GM18909 (cell line): Measurements from ENCODE around the gene PLEKHG4.

Source experiments
- ATAC-seq: cut with Tn5 transposase; IDR thresholded peaks from one replicate; pipeline ENCODE4 v1.9.1; 2021; ENCODE audit warnings: mild to moderate bottlenecking; ENCODE audit not compliant: unreplicated experiment, poor library complexity

Gene PLEKHG4

GRCh38 chr16:67260426-67261063 is 18.8 kb upstream of the PLEKHG4 start:
- ATAC-seq, result no peak

DNA sequence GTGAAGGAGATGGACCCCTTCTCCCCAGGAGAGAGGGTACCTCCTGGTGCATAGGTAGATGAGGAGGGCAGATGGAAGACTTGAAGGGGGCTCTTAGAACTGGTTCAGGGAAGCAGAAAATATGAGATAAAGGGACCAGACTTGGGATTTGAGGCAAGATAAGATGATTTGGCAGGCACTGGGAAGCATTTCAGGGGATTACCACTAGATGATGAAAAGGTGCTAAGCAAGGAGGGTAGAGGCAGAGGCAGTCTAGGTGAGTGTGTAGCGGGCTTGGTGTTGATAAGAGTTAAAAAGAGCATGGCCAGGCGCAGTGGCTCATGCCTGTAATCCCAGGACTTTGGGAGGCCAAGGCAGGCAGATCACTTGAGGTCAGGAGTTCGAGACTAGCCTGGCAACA is 16.1 kb upstream of the PLEKHG4 start:
- no peak for ATAC-seq

DNA sequence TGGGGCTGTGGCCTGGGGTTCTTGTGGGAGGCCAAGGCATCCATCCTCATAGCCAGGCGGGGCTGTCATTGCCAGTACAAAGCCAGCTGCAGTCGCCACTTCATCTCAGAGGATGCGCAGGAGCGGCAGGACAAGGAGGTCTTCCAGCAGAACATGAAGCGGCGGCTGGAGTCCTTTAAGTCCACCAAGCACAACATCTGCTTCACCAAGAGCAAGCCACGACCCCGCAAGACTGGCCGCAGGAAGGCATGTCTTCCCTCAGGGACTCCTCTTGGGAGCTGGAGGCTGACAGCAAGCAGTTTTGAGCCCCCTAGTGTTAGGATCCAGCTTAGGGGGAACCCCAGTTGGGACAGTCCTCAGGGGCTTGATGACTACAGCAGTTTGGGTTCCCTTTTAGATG is 15.1 kb upstream of the PLEKHG4 start:
- no peak for ATAC-seq

- ATAC-seq, result no peak
Observed at GRCh38 chr16:67264866-67265265, 14.5 kb upstream of the PLEKHG4 start.

- no peak for ATAC-seq
Observed at GRCh38 chr16:67265834-67266233, 13.5 kb upstream of the PLEKHG4 start.

GRCh38 chr16:67268136-67268579 is 11.2 kb upstream of the PLEKHG4 start:
- no peak for ATAC-seq

DNA sequence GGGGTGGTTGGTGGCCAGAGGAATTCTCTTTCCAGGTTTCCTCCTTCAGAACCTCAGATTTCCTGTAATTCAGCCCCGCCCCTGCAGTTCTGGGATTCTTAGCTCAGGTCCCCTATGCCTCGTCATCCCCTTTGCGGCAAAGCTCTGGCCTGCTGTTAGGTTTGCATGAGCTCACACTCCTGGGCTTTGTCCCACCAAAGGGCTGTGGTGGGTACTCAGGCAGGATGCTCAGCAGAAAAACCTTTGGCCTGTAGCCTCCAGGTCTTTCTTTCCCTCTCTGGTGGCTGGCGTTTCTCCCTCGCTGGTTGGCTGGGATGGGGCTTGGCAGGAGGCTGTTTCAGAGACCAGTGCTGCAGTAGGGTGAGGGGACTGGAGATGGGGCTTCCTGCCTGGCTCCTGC is 9.6 kb upstream of the PLEKHG4 start:
- no peak for ATAC-seq

DNA sequence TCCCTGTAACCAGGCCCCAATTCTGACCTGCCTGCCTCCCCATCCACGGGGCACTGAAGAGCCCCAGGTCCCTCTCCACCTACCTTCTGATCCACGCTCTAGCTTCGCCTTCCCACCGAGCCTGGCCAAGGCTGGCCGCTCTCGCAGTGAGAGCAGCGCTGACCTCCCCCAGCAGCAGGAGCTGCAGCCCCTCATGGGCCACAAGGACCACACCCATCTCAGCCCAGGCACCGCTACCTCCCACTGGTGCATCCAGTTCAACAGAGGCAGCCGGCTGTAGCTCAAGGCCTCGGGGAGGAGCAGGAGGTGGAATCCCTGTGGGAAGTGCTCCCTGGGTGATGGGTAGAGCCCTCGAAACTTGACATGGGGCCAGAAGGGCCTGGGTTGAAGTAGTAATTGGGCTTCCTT is 8.4 kb upstream of the PLEKHG4 start:
- no peak for ATAC-seq

GRCh38 chr16:67271446-67271845 is 7.9 kb upstream of the PLEKHG4 start:
- no peak for ATAC-seq

- no peak for ATAC-seq
Observed at GRCh38 chr16:67275321-67275720, 4.0 kb upstream of the PLEKHG4 start.

DNA sequence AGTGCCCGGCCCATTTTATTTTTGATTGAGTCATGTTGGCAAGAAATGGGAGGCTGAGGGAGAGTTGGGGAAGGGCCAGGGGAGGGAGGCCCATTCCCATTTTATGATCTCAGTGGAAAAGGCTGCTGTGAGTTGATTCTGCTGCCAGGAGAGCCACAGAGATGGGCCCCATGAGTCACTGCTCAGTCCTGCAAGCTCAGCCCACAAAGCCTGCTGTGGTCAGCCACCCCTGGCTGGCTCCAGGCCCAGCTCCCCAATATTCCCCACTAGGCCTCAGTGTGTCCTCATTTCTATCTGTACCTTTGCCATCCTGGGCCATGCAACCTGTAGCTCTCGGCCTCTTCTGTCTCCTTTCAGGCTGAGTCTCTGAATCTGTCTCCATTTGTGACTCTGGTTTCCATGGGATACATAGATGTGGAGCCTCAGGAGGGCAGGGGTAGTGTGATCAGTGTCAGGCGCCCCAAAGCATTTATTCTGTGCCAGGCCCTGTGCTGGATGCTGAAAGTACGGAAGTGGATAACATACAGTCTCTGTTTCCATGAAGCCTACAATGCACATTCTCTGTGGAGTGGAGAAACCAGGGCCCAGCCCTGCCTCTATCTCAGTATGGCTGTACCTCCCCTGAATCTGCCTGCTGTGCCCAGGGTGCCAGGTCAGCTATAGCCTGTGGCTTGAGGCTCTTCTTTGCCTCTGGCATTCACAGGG is 1.9 kb upstream of the PLEKHG4 start:
- ATAC-seq, result no peak

- ATAC-seq, result no peak
Observed at GRCh38 chr16:67277999-67278772, 1.1 kb upstream of the PLEKHG4 start.

GRCh38 chr16:67278773-67279295 is 498 bp upstream of the PLEKHG4 start:
- ATAC-seq, result peak; percentile 43

GRCh38 chr16:67280090-67281015 is 1.0 kb downstream of the PLEKHG4 start:
- no peak for ATAC-seq

- ATAC-seq, result no peak
Observed at GRCh38 chr16:67281536-67282446, 2.5 kb downstream of the PLEKHG4 start.

GRCh38 chr16:67282447-67282805 is 3.1 kb downstream of the PLEKHG4 start:
- ATAC-seq, result no peak

DNA sequence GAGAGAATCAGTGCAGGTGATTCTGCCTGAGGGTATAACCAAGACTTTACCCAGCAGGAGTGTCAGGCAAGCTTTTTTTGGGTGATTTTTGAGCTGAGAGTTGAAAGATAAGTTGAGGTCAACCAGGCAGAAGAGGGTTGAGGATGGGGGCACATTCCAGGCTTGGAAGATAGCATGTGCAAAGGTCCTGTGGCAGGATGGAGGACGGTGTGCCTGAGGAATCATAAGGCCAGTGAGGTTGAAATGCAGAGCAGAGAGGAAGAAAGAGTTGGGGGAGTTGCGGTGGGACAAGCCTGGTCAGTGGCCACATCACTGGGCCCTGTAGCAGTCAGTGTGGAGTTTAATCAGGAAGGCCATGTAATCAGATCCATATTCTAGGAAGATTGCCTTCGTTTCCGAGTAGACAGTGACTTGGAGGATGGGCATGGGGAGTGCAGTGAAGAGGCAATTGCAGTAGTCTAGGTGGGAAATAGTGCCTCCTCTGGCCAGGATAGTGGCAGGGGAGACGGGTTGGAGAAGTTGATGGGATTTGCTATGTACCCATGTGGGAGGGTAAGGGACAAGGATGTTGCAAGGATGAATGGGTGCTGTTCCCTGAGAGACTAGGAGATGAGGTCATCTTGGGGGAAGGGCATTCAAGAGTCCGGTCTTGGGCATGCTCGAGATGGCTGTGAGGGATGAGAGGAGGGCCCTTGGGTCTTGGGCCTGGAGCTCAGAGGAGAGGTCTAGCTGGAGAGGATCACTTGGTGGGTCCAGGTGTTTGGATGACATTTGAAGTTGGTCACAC is 3.9 kb downstream of the PLEKHG4 start:
- ATAC-seq, result no peak

GRCh38 chr16:67283826-67284555 is 4.7 kb downstream of the PLEKHG4 start:
- no peak for ATAC-seq
